ENCODE measurements around the gene TOP2A.

The TOP2A gene

DNA sequence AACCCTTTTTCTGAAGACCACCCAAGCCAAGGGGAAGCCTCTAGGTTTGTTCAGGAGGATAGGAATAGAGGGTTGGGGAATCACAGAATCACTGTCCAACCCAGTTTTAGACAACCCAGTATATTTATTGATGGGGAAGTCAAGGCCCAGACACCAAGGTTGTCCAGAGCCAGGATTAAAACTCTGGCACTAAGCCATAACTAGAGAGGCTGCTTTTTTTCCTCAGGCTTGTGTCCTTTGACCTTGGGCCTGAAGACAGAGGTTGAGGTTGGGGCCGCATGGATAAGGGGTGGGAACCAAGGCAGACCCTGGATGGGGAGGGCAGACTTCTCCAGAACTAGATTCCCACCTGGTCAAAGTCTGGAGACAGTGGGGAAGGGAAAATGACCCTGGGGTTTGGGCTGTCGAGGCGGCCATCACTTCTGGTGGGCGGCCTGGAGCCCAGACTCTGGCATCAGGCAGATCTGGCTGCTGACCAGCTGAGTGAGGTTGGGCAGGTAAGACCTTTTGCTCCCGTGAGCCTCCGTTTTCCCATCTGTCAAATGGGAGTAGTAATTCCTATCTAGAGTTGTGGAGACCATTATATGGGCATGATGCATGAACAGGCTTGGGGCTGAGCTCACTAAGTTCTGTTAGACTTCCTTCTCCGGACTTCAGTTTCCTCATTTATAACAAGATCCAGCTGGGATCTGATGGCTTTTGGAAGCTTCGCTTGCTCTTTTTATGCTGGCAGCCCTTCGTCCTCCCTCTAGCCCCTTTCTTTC lies 43.5 kb upstream of the TOP2A start:
- TF ChIP-seq TAF1 (IDR thresholded peaks at IDR 0.05; ENCODE audit: low read depth, low read length) (no peak), PAX5 (IDR thresholded peaks at IDR 0.05; ENCODE audit: insufficient read depth, low read length, severe bottlenecking) (no peak), POU2F2 (IDR thresholded peaks at IDR 0.05; ENCODE audit: low read depth, low read length) (no peak), POLR2A (IDR thresholded peaks at IDR 0.05; ENCODE audit: low read depth, low read length) (no peak), POLR2AphosphoS5 (IDR thresholded peaks at IDR 0.05; ENCODE audit: low read depth, low read length) (no peak), SPI1 (IDR thresholded peaks at IDR 0.05; ENCODE audit: low read depth, low read length) (no peak)
- FAIRE-seq (no peak), DNase-seq (ENCODE audit: insufficient read length, low spot score) (no peak)

DNA sequence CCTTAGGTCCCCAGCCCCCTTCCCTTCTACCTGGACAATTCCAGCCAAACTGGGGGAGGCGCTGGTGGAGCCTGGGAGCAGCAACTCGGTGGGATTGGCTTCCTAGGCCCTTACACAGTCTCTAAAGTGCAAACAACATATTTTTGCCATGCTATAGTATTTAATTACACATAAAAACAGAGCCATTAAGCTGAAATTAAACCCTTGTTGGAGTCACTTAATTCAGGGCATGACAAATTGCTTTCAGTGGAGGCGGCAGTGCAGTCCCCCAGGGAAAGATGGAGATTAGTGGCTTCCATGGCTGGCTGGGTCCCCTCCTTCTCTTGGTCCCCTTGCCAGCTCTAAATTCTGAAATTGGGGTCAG lies 42.9 kb upstream of the TOP2A start:
- no peak for FAIRE-seq
- DNase-seq (ENCODE audit: insufficient read length, low spot score) = no peak
- no peak for TF ChIP-seq SPI1 (IDR thresholded peaks at IDR 0.05; ENCODE audit: low read depth, low read length)
- TF ChIP-seq POLR2A (IDR thresholded peaks at IDR 0.05; ENCODE audit: low read depth, low read length) = no peak
- no peak for TF ChIP-seq TAF1 (IDR thresholded peaks at IDR 0.05; ENCODE audit: low read depth, low read length)
- no peak for TF ChIP-seq POLR2AphosphoS5 (IDR thresholded peaks at IDR 0.05; ENCODE audit: low read depth, low read length)
- TF ChIP-seq PAX5 (IDR thresholded peaks at IDR 0.05; ENCODE audit: insufficient read depth, low read length, severe bottlenecking) = no peak

DNA sequence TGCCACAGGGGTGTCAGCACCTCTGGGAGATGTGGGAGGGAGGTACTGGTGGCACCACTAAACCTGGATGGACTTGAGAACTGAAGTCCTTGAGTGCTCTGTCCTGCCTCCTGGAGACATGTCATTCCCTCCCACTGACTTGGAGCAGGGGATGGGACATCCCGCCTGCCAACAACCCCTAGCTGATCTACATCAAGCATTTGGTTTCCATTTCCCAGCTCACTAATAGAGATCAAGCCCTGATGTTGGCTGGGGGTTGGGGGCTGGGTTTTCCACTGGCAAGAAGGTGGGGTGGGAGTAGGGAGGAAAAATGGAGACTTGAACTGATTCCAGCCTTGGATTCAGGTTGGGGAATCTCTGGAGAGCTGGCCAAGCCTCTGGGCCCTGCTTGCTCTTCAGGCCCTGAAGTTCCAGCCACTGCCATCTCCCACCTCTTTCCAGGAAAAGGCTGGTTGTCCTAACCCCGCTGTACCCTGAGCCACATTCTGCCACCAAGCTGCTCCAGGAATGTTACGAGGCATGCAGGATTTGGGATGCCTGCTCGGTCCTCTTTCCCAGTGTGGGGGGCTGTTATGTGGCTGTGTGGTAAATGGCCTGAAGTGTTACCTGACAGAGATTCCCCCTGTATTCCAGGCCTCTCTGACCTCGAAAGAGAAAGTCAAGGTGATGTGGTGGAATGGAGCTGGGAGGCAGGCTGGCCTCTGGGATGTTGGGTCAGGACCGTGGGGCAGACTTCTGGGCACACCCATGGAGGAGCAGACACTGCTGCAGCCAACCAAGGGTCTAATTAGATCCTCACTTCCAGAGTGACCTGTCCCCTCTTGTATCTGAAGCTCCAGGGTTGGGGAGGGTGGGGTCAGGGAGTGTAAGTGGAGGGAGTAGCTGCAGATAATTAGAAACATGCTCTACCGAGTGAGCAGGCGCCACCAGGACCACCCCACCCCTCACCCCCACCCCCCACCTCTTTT lies 42.2 kb upstream of the TOP2A start:
- FAIRE-seq (no peak), DNase-seq (ENCODE audit: insufficient read length, low spot score) (no peak)
- TF ChIP-seq SPI1 (IDR thresholded peaks at IDR 0.05; ENCODE audit: low read depth, low read length) (no peak), PAX5 (IDR thresholded peaks at IDR 0.05; ENCODE audit: insufficient read depth, low read length, severe bottlenecking) (no peak), POLR2A (IDR thresholded peaks at IDR 0.05; ENCODE audit: low read depth, low read length) (no peak), POLR2AphosphoS5 (IDR thresholded peaks at IDR 0.05; ENCODE audit: low read depth, low read length) (no peak), TAF1 (IDR thresholded peaks at IDR 0.05; ENCODE audit: low read depth, low read length) (no peak), POU2F2 (IDR thresholded peaks at IDR 0.05; ENCODE audit: low read depth, low read length) (no peak)

DNA sequence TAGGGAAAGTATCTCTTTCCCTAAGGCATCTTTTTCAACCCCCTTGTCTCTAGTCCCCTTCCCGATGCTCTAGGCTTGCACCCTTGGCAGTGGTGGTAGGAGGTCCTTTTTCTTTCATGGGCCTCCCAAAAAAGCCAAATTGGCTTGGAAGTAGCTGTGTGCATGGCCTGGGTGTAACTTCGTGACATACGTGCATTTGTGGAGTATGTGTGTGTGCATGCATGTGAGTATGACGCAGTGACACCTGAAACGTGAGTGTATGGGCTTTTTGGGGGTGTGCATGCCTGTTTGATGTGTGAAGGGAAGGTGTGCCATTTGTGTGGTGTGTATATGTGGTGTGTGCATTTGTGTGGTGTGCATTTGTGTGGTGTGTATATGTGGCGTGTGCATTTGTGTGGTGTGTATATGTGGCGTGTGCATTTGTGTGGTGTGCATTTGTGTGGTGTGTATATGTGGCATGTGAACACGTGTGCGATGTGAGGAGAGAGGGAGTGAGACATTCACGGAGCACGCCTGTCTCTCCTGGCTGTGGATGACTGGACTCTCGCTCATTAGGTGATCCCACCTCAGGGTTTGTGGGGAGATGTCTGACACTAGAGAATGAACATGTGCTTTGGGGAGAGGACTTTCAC lies 41.3 kb upstream of the TOP2A start:
- FAIRE-seq (peak; percentile 77), DNase-seq (ENCODE audit: insufficient read length, low spot score) (no peak)

DNA sequence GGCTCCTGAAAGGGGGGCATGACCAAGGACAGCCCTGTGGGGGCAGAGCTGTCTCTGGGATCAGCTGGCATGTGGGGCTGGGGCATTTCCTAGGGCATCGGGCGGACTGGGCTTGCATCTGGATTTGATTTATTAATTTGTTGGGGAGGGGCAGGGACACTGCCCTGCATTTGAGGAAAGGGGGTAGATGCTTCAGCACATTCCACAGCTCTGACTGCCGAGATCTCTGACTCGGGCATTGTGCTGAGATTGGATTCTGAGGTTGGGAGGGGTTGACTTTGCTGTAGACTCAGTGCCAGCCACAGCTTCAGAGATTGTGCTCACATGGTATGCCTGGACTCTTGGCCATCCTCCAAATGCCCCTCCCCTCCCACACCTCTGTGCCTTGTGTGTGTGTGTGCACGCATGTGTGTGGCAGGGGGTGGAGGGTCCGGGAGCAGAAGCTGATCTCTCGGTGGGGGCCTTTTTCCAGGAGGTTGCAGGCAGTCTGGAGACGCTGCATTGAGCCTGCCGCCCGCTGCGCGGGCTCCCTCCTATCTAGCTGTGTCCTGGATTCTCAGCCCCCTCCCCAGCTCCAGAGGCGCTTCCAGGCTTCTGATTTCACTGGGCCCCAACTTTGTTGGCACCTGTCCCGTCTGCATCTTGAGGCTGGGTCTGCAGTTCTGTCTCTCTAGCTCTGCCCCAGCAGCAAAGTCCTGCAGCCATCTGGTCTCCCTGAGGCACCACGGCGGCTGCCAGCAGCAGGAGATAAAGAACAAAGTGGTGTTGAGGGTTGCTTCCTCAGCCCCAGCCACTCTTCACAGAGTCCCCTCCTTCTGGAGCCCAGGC lies 40.5 kb upstream of the TOP2A start:
- TF ChIP-seq POLR2A (IDR thresholded peaks at IDR 0.05; ENCODE audit: low read depth, low read length) = no peak
- FAIRE-seq (no peak), DNase-seq (ENCODE audit: insufficient read length, low spot score) (no peak)

More for the DNA sequence above, 41.3 kb upstream of the TOP2A start:
- TF ChIP-seq POLR2AphosphoS5 (IDR thresholded peaks at IDR 0.05; ENCODE audit: low read depth, low read length) = no peak
- no peak for TF ChIP-seq PAX5 (IDR thresholded peaks at IDR 0.05; ENCODE audit: insufficient read depth, low read length, severe bottlenecking)
- no peak for TF ChIP-seq POLR2A (IDR thresholded peaks at IDR 0.05; ENCODE audit: low read depth, low read length)
- TF ChIP-seq SPI1 (IDR thresholded peaks at IDR 0.05; ENCODE audit: low read depth, low read length) = no peak
- no peak for TF ChIP-seq POU2F2 (IDR thresholded peaks at IDR 0.05; ENCODE audit: low read depth, low read length)
- no peak for TF ChIP-seq TAF1 (IDR thresholded peaks at IDR 0.05; ENCODE audit: low read depth, low read length)

DNA sequence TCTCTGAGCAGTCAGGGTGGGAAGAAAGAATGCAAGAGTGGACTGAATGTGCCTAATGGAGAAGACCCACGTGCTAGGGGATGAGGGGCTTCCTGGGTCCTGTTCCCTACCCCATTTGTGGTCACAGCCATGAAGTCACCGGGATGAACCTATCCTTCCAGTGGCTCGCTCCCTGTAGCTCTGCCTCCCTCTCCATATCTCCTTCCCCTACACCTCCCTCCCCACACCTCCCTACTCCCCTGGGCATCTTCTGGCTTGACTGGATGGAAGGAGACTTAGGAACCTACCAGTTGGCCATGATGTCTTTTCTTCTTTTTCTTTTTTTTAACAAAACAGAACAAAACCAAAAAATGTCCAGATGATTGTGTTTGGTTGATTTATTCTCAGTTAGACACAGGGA lies 39.7 kb upstream of the TOP2A start:
- no peak for TF ChIP-seq POLR2AphosphoS5 (IDR thresholded peaks at IDR 0.05; ENCODE audit: low read depth, low read length)
- no peak for TF ChIP-seq TAF1 (IDR thresholded peaks at IDR 0.05; ENCODE audit: low read depth, low read length)
- TF ChIP-seq PAX5 (IDR thresholded peaks at IDR 0.05; ENCODE audit: insufficient read depth, low read length, severe bottlenecking) = no peak
- no peak for TF ChIP-seq POLR2A (IDR thresholded peaks at IDR 0.05; ENCODE audit: low read depth, low read length)
- no peak for TF ChIP-seq POU2F2 (IDR thresholded peaks at IDR 0.05; ENCODE audit: low read depth, low read length)
- no peak for TF ChIP-seq SPI1 (IDR thresholded peaks at IDR 0.05; ENCODE audit: low read depth, low read length)
- DNase-seq (ENCODE audit: insufficient read length, low spot score) = no peak
- no peak for FAIRE-seq

DNA sequence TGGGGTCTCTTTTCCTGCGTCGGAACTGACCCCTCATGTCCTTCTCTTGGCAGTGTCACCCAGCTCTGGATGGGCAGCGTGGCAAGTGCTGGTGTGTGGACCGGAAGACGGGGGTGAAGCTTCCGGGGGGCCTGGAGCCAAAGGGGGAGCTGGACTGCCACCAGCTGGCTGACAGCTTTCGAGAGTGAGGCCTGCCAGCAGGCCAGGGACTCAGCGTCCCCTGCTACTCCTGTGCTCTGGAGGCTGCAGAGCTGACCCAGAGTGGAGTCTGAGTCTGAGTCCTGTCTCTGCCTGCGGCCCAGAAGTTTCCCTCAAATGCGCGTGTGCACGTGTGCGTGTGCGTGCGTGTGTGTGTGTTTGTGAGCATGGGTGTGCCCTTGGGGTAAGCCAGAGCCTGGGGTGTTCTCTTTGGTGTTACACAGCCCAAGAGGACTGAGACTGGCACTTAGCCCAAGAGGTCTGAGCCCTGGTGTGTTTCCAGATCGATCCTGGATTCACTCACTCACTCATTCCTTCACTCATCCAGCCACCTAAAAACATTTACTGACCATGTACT lies 38.8 kb upstream of the TOP2A start:
- no peak for TF ChIP-seq POU2F2 (IDR thresholded peaks at IDR 0.05; ENCODE audit: low read depth, low read length)
- no peak for TF ChIP-seq SPI1 (IDR thresholded peaks at IDR 0.05; ENCODE audit: low read depth, low read length)
- TF ChIP-seq POLR2AphosphoS5 (IDR thresholded peaks at IDR 0.05; ENCODE audit: low read depth, low read length) = no peak
- TF ChIP-seq TAF1 (IDR thresholded peaks at IDR 0.05; ENCODE audit: low read depth, low read length) = no peak
- no peak for TF ChIP-seq POLR2A (IDR thresholded peaks at IDR 0.05; ENCODE audit: low read depth, low read length)
- no peak for TF ChIP-seq PAX5 (IDR thresholded peaks at IDR 0.05; ENCODE audit: insufficient read depth, low read length, severe bottlenecking)
- DNase-seq (ENCODE audit: insufficient read length, low spot score) (no peak), FAIRE-seq (no peak)

DNA sequence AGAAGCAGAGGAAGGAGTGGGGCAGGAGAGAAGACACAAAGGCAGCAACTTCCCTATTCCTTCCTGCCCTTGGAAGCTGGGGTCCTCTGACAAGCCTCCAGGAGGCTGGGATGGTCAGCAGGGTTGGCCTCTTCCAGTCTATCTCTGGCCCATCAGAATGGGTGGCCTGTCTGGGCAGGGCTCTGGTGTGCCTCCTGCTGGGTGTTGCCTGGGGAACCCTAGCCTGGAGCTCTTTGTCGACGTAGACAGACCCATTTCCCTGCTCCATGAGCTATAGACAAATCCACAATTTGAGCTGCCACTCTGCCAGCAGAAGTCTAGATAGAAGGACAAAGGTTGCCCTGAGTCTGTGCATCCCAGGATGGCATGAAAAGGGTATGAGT lies 36.9 kb upstream of the TOP2A start:
- FAIRE-seq (no peak), DNase-seq (ENCODE audit: insufficient read length, low spot score) (no peak)
- no peak for TF ChIP-seq POLR2AphosphoS5 (IDR thresholded peaks at IDR 0.05; ENCODE audit: low read depth, low read length)
- no peak for TF ChIP-seq TAF1 (IDR thresholded peaks at IDR 0.05; ENCODE audit: low read depth, low read length)
- no peak for TF ChIP-seq PAX5 (IDR thresholded peaks at IDR 0.05; ENCODE audit: insufficient read depth, low read length, severe bottlenecking)
- no peak for TF ChIP-seq POLR2A (IDR thresholded peaks at IDR 0.05; ENCODE audit: low read depth, low read length)
- TF ChIP-seq POU2F2 (IDR thresholded peaks at IDR 0.05; ENCODE audit: low read depth, low read length) = no peak
- no peak for TF ChIP-seq SPI1 (IDR thresholded peaks at IDR 0.05; ENCODE audit: low read depth, low read length)
